NB4 (cell line): Measurements from ENCODE around the gene FCSK.
A peak's percentile ranks its signal among the peaks of the same experiment; 100 is the strongest.

ENCODE experiments used
- DNase-seq: peaks from one replicate; pipeline ENCODE4 v3.0.0; 2010; ENCODE audit warnings: low read depth
- H3K4me3 ChIP-seq: one replicate; pipeline ENCODE4 v1.5.1; 2011; ENCODE audit warnings: mild to moderate bottlenecking, low read depth, low read length, moderate library complexity
- CTCF ChIP-seq: IDR thresholded peaks from one replicate; pipeline ENCODE4 v1.5.1; 2012; ENCODE audit warnings: low read depth, low read length
- MAX ChIP-seq: IDR thresholded peaks from 2 replicates; pipeline ENCODE4 v1.6.1; 2011; ENCODE audit warnings: low read depth, low read length
- MYC ChIP-seq: IDR thresholded peaks from 2 replicates; pipeline ENCODE4 v1.6.1; 2011; ENCODE audit warnings: low read depth, low read length
- POLR2A ChIP-seq: IDR thresholded peaks from 2 replicates; pipeline ENCODE4 v1.6.1; 2011; ENCODE audit warnings: mild to moderate bottlenecking; ENCODE audit not compliant: insufficient read length; ENCODE audit errors: extremely low read depth

The FCSK gene

GRCh38 chr16:70523076-70523742 lies 68.8 kb downstream of the FCSK start, which contains the start of gene COG4:
TSS of gene COG4 (minus strand) at chr16:70523554. CDS start at chr16:70523543, 11 bp downstream.
- DNase-seq: peak; percentile 94
- TF ChIP-seq MAX (no peak), POLR2A (no peak), CTCF (no peak), MYC (no peak)
- H3K4me3 ChIP-seq: peak within 1 kb of the TSS; percentile 81

- TF ChIP-seq MYC (peak; percentile 90), MAX (peak; percentile 77), POLR2A (peak; percentile 93), CTCF (no peak)
- DNase-seq: peak; percentile 82
- H3K4me3 ChIP-seq: peak within 1 kb of the TSS; percentile 81
Observed at GRCh38 chr16:70523743-70524398, 69.5 kb downstream of the FCSK start, which contains the start of gene SF3B3. TSS of gene SF3B3 (plus strand) at chr16:70523816. CDS start at chr16:70526657, 2,841 bp downstream.

- peak; percentile 35 for DNase-seq
- peak overlapping the region; percentile 81 for H3K4me3 ChIP-seq
Observed at GRCh38 chr16:70524399-70524825, 70.0 kb downstream of the FCSK start.

GRCh38 chr16:70526403-70526802 lies 72.0 kb downstream of the FCSK start:
- peak overlapping the region; percentile 81 for H3K4me3 ChIP-seq
- TF ChIP-seq MYC (no peak), MAX (no peak), CTCF (no peak), POLR2A (no peak)
- peak; percentile 18 for DNase-seq

- peak overlapping the region; percentile 81 for H3K4me3 ChIP-seq
- TF ChIP-seq POLR2A (no peak), MAX (no peak), MYC (no peak), CTCF (no peak)
- no peak for DNase-seq
Observed at GRCh38 chr16:70527315-70527996, 73.1 kb downstream of the FCSK start.
